Ovary (tissue), 9 donors: Measurements from ENCODE around the gene MRPL48. TPM values are rescaled to one million over a fixed set of nuclear protein-coding genes. Genes with fewer than 3 reads are reported as not detected.
A peak's percentile ranks its signal among the peaks of the same experiment; 100 is the strongest.

Experiments
- DNase-seq, 5 donors: peaks; one replicate each; pipeline ENCODE4 v3.0.0-alpha.2; 2019 to 2020
- H3K27ac ChIP-seq, 2 donors: fragments of 200-600 bp; one replicate each; pipeline versions ENCODE4 v1.5.1 to v1.8.0; 2019 to 2022
- H3K27me3 ChIP-seq: fragments of 200-600 bp; one replicate; pipeline ENCODE4 v1.8.0; 2022
- H3K36me3 ChIP-seq: fragments of 200-600 bp; sonication (generic); one replicate; pipeline ENCODE4 v1.5.1; 2019
- H3K4me1 ChIP-seq: one replicate; pipeline ENCODE4 v1.8.1; 2013; ENCODE audit warnings: mild to moderate bottlenecking, moderate library complexity; ENCODE audit not compliant: insufficient read depth
- H3K4me3 ChIP-seq: fragments of 200-600 bp; sonication (generic); one replicate; pipeline ENCODE4 v1.5.1; 2017
- H3K9me3 ChIP-seq, 2 donors: fragments of 200-600 bp in 1 of 2; sonication (generic) in 1 of 2; one replicate each; pipeline versions ENCODE4 v1.5.1 to v1.8.1; 2013 to 2019; ENCODE audit warnings: mild to moderate bottlenecking in 1 of 2, moderate library complexity in 1 of 2
- CTCF ChIP-seq, 3 donors: fragments of 450-650 bp in 2 of 3; fragments of 200-600 bp in 1 of 3; IDR thresholded peaks; one replicate each; pipeline versions ENCODE4 v1.5.1 to v1.8.0; 2016 to 2022; ENCODE audit warnings: antibody characterized with exemption in 3 of 3, mild to moderate bottlenecking in 1 of 3
- EP300 ChIP-seq: sonication (generic); formaldehyde crosslinking; IDR thresholded peaks from one replicate; pipeline ENCODE4 v1.6.1; 2017; ENCODE audit warnings: antibody characterized with exemption
- POLR2A ChIP-seq: fragments of 450-650 bp; IDR thresholded peaks from one replicate; pipeline ENCODE4 v1.6.1; 2017; ENCODE audit warnings: antibody characterized with exemption, mild to moderate bottlenecking, moderate library complexity
- WGBS, 3 donors: extraction: QIAGEN DNeasy Blood & Tissue Kit in 1 of 3; methylation state at CpG; one replicate each; pipeline versions ENCODE4 v1.1.5 to v1.1.7; 2013 to 2017; 5-methylcytosine and 5-hydroxymethylcytosine counted together
- intact Hi-C, 4 donors: fragments of 100-400 bp; cut with DNase I; formaldehyde crosslinking; loops; one replicate each; pipeline versions ENCODE4 v1.11.0 to v1.15.1; 2022 to 2023
- polyA plus RNA-seq, 2 donors: library from polyadenylated mRNA; stranded (reverse); fragments of 200-250 nt in 1 of 2; fragments of 350-450 nt in 1 of 2; fragmentation: Illumina TruSeq in 1 of 2; extraction: RNeasy Lipid Tissue Mini Kit (QIAGEN cat#74804) in 1 of 2; gene quantifications; one replicate each; pipeline ENCODE4 v1.2.3, GENCODE V29; 2013 to 2014
- total RNA-seq, 7 donors: library from RNA; depleted of rRNA in 2 of 7; stranded (reverse); fragments of >200 nt in 2 of 7; fragmentation: NEBNext Ultra II Directional in 3 of 7; extraction: Animal tissue kit (Norgen Biotek cat#: 25700) in 3 of 7; gene quantifications; one replicate each; pipeline versions ENCODE4 v1.1.0 to v1.2.4, GENCODE V29; 2016 to 2023
- donor health status: DM: no; HTN: no; CAD: no; lungs with moderate emphysema.
- donor health status: DM: no; HTN: no; CAD: no.
- donor health status: Bipolar disorder and iron deficiency.
- donor health status: DM: yes; HTN: yes; CAD: no.
- donor health status: DM: no; HTN: no; CAD: no.
- donor health status: DM: yes; HTN: yes; CAD: no.

Gene MRPL48
- total and polyA plus RNA-seq, 9 donors, result 18.7 to 33.4 (median 30.4) TPM

DNA sequence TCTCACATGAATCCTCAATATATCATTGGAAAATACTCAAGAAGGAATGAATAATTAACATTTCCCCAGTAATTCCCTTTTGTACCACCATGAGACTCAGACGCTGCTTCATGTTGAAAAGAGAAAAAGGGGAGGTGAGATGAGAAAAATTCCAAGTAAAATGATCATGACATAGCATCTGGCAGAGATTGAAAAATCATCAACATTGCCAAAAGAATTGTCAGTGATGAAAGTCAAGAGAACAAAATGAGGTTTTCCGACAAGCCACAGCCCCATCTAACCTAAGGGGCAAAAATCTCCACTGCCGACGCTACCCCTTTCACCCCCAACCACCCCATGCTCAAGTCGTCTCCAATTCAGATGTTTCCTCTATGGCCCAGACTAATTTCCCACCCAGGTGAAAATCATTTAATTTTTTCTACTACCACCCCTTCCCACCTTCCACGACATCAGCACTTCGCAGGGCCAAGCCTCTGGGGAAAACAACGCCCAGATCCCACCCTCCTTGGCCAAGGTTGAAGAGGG is 28.0 kb upstream of the MRPL48 start:
- no peak for DNase-seq
- Histone ChIP-seq H3K27ac (peak overlapping the region; percentile 94 to 98), H3K4me1 (peaks cover 2% of the 10 kb centered on the region), H3K36me3 (no peaks in the 10 kb centered on the region), H3K4me3 (peak overlapping the region; percentile 88), H3K9me3 (no peaks in the 10 kb centered on the region), H3K27me3 (no peaks in the 10 kb centered on the region)
- TF ChIP-seq CTCF (IDR thresholded peaks at IDR 0.05) (peak in 2 of 3 donors; percentile 9 to 12), POLR2A (no peak), EP300 (no peak)
- intact Hi-C loops, result no loop called here
- WGBS, 3 donors, result 0 to 2% (median 1%) methylated on average over 8 of the region's 8 CpGs

DNA sequence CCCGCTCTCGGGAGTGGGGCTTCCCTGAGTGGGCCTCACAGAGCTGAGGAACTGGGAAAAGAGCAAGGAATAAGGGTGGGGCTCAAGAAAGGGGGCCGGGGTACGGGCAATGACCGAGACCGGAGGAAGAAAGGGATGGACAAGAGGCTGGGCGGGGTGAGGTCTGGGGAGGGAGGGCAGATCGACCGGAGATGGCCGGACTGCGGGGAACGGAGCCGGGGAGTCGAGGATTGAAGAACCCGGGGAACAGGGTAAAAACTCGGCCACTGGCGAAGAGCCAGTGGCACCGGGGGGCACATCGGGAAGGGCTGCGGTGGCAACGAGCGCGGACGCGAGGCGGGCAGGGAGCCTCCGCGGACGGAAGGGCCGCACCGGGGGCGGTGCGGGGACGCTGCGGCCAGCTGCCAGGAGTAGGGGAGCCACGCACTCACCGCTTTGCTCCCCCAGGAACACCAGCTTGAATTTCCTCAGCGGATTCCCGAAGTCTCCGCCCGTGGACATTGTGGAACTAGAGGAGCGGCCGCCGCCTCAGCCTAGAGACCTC is 27.5 kb upstream of the MRPL48 start:
- intact Hi-C loops, result no loop called here
- WGBS, 3 donors, result 0 to 1% (median 1%) methylated on average over 39 to 44 of the region's 44 CpGs
- Histone ChIP-seq H3K4me1 (peaks cover 2% of the 10 kb centered on the region), H3K4me3 (peak overlapping the region; percentile 88), H3K36me3 (no peaks in the 10 kb centered on the region), H3K27ac (peak overlapping the region; percentile 94 to 98), H3K27me3 (no peaks in the 10 kb centered on the region), H3K9me3 (no peaks in the 10 kb centered on the region)
- DNase-seq, result peak; percentile 48 to 78 (median 71)
- no peak for TF ChIP-seq EP300
- TF ChIP-seq POLR2A, result no peak
- no peak for TF ChIP-seq CTCF (IDR thresholded peaks at IDR 0.05)

- Histone ChIP-seq H3K4me3 (peak within 1 kb of the TSS; percentile 88), H3K4me1 (peaks cover 2% of the 10 kb centered on the region), H3K36me3 (no peaks in the 10 kb centered on the region), H3K9me3 (no peaks in the 10 kb centered on the region), H3K27ac (peak within 1 kb of the TSS; percentile 94 to 98), H3K27me3 (no peaks in the 10 kb centered on the region)
- DNase-seq, result peak; percentile 99 to 100 (median 100)
- intact Hi-C loops, result no loop called here
- WGBS, 3 donors, result 0 to 1% (median 0%) methylated on average over 43 to 74 of the region's 74 CpGs
- peak; percentile 12 to 89 (median 81) for TF ChIP-seq CTCF (IDR thresholded peaks at IDR 0.05)
- peak; percentile 82 for TF ChIP-seq POLR2A
- peak; percentile 18 for TF ChIP-seq EP300
These were observed 26.8 kb upstream of the MRPL48 start, which contains the start of gene RAB6A for GRCh38 chr11:73760679-73761402. Gene RAB6A (minus strand): TSS chr11:73761074. CDS start chr11:73760635, 439 bp downstream.

DNA sequence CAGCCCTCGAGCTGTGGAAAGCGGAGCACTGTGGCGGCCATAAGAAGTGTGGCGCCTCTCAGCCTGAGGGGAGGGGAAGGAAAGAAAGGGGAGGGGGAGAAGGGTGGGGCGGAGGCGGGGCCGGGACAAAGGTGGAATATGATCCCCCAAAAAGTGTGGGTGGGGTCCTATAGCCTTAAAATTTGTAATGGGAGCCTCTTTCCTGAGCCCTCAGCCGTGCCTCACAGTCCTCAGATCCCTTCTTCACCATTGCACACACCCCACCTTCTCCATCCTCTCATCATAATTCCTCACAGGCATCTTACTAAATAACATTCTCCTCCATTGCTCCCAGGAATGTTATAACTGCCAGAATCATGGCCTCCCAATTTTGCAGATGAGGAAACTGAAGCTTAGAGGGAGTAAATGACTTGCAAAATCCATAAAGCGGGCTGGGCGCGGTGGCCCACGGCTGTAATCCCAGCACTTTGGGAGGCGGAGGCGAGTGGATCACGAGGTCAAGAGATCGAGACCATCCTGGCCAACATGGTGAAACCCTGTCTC is 26.2 kb upstream of the MRPL48 start:
- H3K27me3 ChIP-seq, result no peaks in the 10 kb centered on the region
- intact Hi-C loops, result no loop called here
- DNase-seq, result peak in 4 of 5 donors; percentile 38 to 59 (median 59)
- TF ChIP-seq CTCF (IDR thresholded peaks at IDR 0.05), result no peak
- no peak for TF ChIP-seq EP300
- no peak for TF ChIP-seq POLR2A
- peaks cover 2% of the 10 kb centered on the region for H3K4me1 ChIP-seq
- no peaks in the 10 kb centered on the region for H3K9me3 ChIP-seq
- peak overlapping the region; percentile 85 to 98 for H3K27ac ChIP-seq
- WGBS, 3 donors, result 44 to 48% (median 45%) methylated on average over 16 of the region's 16 CpGs
- H3K36me3 ChIP-seq, result no peaks in the 10 kb centered on the region
- H3K4me3 ChIP-seq, result peak overlapping the region; percentile 38
